Measurements from ENCODE around the gene VAV2.

Gene VAV2

GRCh38 chr9:133818444-133818843, 173.7 kb downstream of the VAV2 start:
- TF ChIP-seq Cebpa-rat (IDR thresholded peaks at IDR 0.05) = no peak
- peaks cover 4 to 55% (median 38%) of the 10 kb centered on the region in 11 experiments; a peak in 21 of 22 replicates for H4K20me1 ChIP-seq
- no peak overlapping the region for H3K4me3 ChIP-seq
- peaks cover 0 to 16% (median 0%) of the 10 kb centered on the region in 11 experiments; a peak in 6 of 22 replicates for H3K27me3 ChIP-seq
- H3K4me2 ChIP-seq = no peak overlapping the region
- H3K36me3 ChIP-seq = peaks cover 0 to 18% (median 5%) of the 10 kb centered on the region in 11 experiments; a peak in 8 of 22 replicates
- no peak overlapping the region for H3K9ac ChIP-seq
- H3K27ac ChIP-seq = no peak overlapping the region
- peaks cover 0 to 10% (median 0%) of the 10 kb centered on the region in 11 experiments; a peak in 2 of 22 replicates for H3K9me3 ChIP-seq (replicated peaks in 1 of 11)
- peaks cover 34 to 53% (median 46%) of the 10 kb centered on the region in 10 experiments for H3K4me1 ChIP-seq

GRCh38 chr9:133815781-133816180, 176.3 kb downstream of the VAV2 start:
- Histone ChIP-seq H3K9me3 (replicated peaks in 1 of 11) (peaks cover 0 to 10% (median 0%) of the 10 kb centered on the region in 11 experiments; a peak in 2 of 22 replicates), H4K20me1 (peaks cover 13 to 55% (median 44%) of the 10 kb centered on the region in 11 experiments; a peak in 21 of 22 replicates), H3K27me3 (peaks cover 0 to 21% (median 0%) of the 10 kb centered on the region in 11 experiments; a peak in 6 of 22 replicates), H3K36me3 (peaks cover 0 to 28% (median 5%) of the 10 kb centered on the region in 11 experiments; a peak in 8 of 22 replicates), H3K4me1 (peaks cover 17 to 41% (median 31%) of the 10 kb centered on the region in 10 experiments), H3K9ac (no peak overlapping the region), H3K4me2 (peak overlapping the region in 2 of 11 experiments; percentile 67 to 72; a peak in 4 of 22 replicates), H3K4me3 (no peak overlapping the region), H3K27ac (no peak overlapping the region)
- TF ChIP-seq Cebpa-rat (IDR thresholded peaks at IDR 0.05) = no peak

- H4K20me1 ChIP-seq = peaks cover 13 to 60% (median 53%) of the 10 kb centered on the region in 11 experiments; a peak in 21 of 22 replicates
- no peak overlapping the region for H3K4me3 ChIP-seq
- peaks cover 17 to 43% (median 31%) of the 10 kb centered on the region in 10 experiments for H3K4me1 ChIP-seq
- TF ChIP-seq Cebpa-rat (IDR thresholded peaks at IDR 0.05) = no peak
- H3K27ac ChIP-seq = peak overlapping the region in 1 of 11 experiments; percentile 41; a peak in 1 of 22 replicates
- peaks cover 0 to 32% (median 7%) of the 10 kb centered on the region in 11 experiments; a peak in 13 of 22 replicates for H3K36me3 ChIP-seq
- H3K9ac ChIP-seq = peak overlapping the region in 1 of 11 experiments; percentile 24; a peak in 1 of 22 replicates
- H3K27me3 ChIP-seq = peaks cover 0 to 21% (median 0%) of the 10 kb centered on the region in 11 experiments; a peak in 6 of 22 replicates
- H3K9me3 ChIP-seq (replicated peaks in 1 of 11) = peaks cover 0 to 10% (median 0%) of the 10 kb centered on the region in 11 experiments; a peak in 2 of 22 replicates
- H3K4me2 ChIP-seq = peak overlapping the region; percentile 49 to 82 (median 68); a peak in 21 of 22 replicates
These were observed 177.4 kb downstream of the VAV2 start for GRCh38 chr9:133814586-133815208.

- Histone ChIP-seq H3K4me1 (peaks cover 17 to 43% (median 31%) of the 10 kb centered on the region in 10 experiments), H3K27ac (peak overlapping the region in 3 of 11 experiments; percentile 40 to 43 (median 41); a peak in 4 of 22 replicates), H3K4me3 (no peak overlapping the region), H3K36me3 (peaks cover 0 to 36% (median 11%) of the 10 kb centered on the region in 11 experiments; a peak in 14 of 22 replicates), H3K9ac (peak overlapping the region in 1 of 11 experiments; percentile 43; a peak in 3 of 22 replicates), H3K4me2 (peak overlapping the region; percentile 49 to 82 (median 68)), H4K20me1 (peaks cover 13 to 67% (median 59%) of the 10 kb centered on the region in 11 experiments; a peak in 21 of 22 replicates), H3K27me3 (peaks cover 0 to 21% (median 0%) of the 10 kb centered on the region in 11 experiments; a peak in 6 of 22 replicates), H3K9me3 (replicated peaks in 1 of 11) (peaks cover 0 to 10% (median 0%) of the 10 kb centered on the region in 11 experiments; a peak in 2 of 22 replicates)
- TF ChIP-seq Cebpa-rat (IDR thresholded peaks at IDR 0.05) = no peak
These were observed 178.2 kb downstream of the VAV2 start for GRCh38 chr9:133813749-133814585.

GRCh38 chr9:133812941-133813748, 179.0 kb downstream of the VAV2 start:
- Histone ChIP-seq H3K4me1 (peaks cover 17 to 43% (median 31%) of the 10 kb centered on the region in 10 experiments), H3K27ac (peak overlapping the region in 3 of 11 experiments; percentile 40 to 43 (median 41); a peak in 4 of 22 replicates)

GRCh38 chr9:133812077-133812868, 179.9 kb downstream of the VAV2 start:
- H4K20me1 ChIP-seq = peaks cover 13 to 84% (median 59%) of the 10 kb centered on the region in 11 experiments; a peak in 21 of 22 replicates
- H3K27ac ChIP-seq = no peak overlapping the region
- peaks cover 0 to 10% (median 0%) of the 10 kb centered on the region in 11 experiments; a peak in 2 of 22 replicates for H3K9me3 ChIP-seq (replicated peaks in 1 of 11)
- no peak overlapping the region for H3K4me3 ChIP-seq
- H3K36me3 ChIP-seq = peaks cover 0 to 47% (median 24%) of the 10 kb centered on the region in 11 experiments; a peak in 15 of 22 replicates
- H3K4me2 ChIP-seq = peak overlapping the region in 4 of 11 experiments; percentile 64 to 82 (median 76); a peak in 4 of 22 replicates
- peaks cover 17 to 43% (median 31%) of the 10 kb centered on the region in 10 experiments for H3K4me1 ChIP-seq
- TF ChIP-seq Cebpa-rat (IDR thresholded peaks at IDR 0.05) = no peak
- H3K9ac ChIP-seq = no peak overlapping the region
- peaks cover 0 to 21% (median 0%) of the 10 kb centered on the region in 11 experiments; a peak in 6 of 22 replicates for H3K27me3 ChIP-seq

More at GRCh38 chr9:133812941-133813748, 179.0 kb downstream of the VAV2 start:
- Histone ChIP-seq H3K4me3 (no peak overlapping the region), H3K9me3 (replicated peaks in 1 of 11) (peaks cover 0 to 10% (median 0%) of the 10 kb centered on the region in 11 experiments; a peak in 2 of 22 replicates), H3K27me3 (peaks cover 0 to 21% (median 0%) of the 10 kb centered on the region in 11 experiments; a peak in 6 of 22 replicates), H3K4me2 (peak overlapping the region; percentile 49 to 82 (median 68)), H3K36me3 (peaks cover 0 to 38% (median 17%) of the 10 kb centered on the region in 11 experiments; a peak in 14 of 22 replicates), H3K9ac (peak overlapping the region in 2 of 11 experiments; percentile 29 to 43; a peak in 4 of 22 replicates), H4K20me1 (peaks cover 13 to 75% (median 59%) of the 10 kb centered on the region in 11 experiments; a peak in 21 of 22 replicates)
- no peak for TF ChIP-seq Cebpa-rat (IDR thresholded peaks at IDR 0.05)

- TF ChIP-seq Cebpa-rat (IDR thresholded peaks at IDR 0.05) = no peak
- H3K36me3 ChIP-seq = peaks cover 0 to 53% (median 29%) of the 10 kb centered on the region in 11 experiments; a peak in 15 of 22 replicates
- H3K27me3 ChIP-seq = peaks cover 0 to 21% (median 0%) of the 10 kb centered on the region in 11 experiments; a peak in 6 of 22 replicates
- H4K20me1 ChIP-seq = peaks cover 13 to 92% (median 59%) of the 10 kb centered on the region in 11 experiments; a peak in 21 of 22 replicates
- H3K9ac ChIP-seq = no peak overlapping the region
- peaks cover 17 to 43% (median 31%) of the 10 kb centered on the region in 10 experiments for H3K4me1 ChIP-seq
- no peak overlapping the region for H3K27ac ChIP-seq
- H3K4me3 ChIP-seq = no peak overlapping the region
- H3K4me2 ChIP-seq = no peak overlapping the region
- H3K9me3 ChIP-seq (replicated peaks in 1 of 11) = peaks cover 0 to 10% (median 0%) of the 10 kb centered on the region in 11 experiments; a peak in 2 of 22 replicates
These were observed 180.7 kb downstream of the VAV2 start for GRCh38 chr9:133811471-133811870.
